Panc1 (cell line): ENCODE measurements around the gene DBH. TPM values are rescaled to one million over a fixed set of nuclear protein-coding genes. Genes with fewer than 3 reads are reported as not detected.

Source experiments
- ATAC-seq: fragments of 200-7000 bp; cut with Tn5 transposase; 2 replicates; pipeline ENCODE4 v1.9.1; 2020; ENCODE audit warnings: mild to moderate bottlenecking, moderate library complexity
- BruUV-seq: library from RNA; stranded (reverse); fragments of 400-500 nt; replicated peaks from 2 replicates; lab custom pipeline; 2021; lab: Mats Ljungman, UMichigan
- CTCF ChIA-PET: fragments of 300-600 bp; sonication (Branson Sonifier 250); formaldehyde crosslinking; loops from one replicate; lab custom pipeline; 2022; ENCODE audit warnings: antibody characterized with exemption; lab: Charles Lee
- POLR2A ChIA-PET: fragments of 300-600 bp; sonication (Branson Sonifier 250); formaldehyde crosslinking; loops from one replicate; lab custom pipeline; 2022; ENCODE audit warnings: antibody characterized with exemption; lab: Charles Lee
- DNase-seq: peaks from one replicate; pipeline ENCODE4 v3.0.0-alpha.2; 2010; ENCODE audit warnings: low read depth, low spot score
- H3K27ac ChIP-seq: 2 replicates; pipeline ENCODE4 v1.5.1; 2011; ENCODE audit warnings: mild to moderate bottlenecking, low read length, inconsistent platforms
- H3K27me3 ChIP-seq: fragments of 200-500 bp; sonication (Bioruptor generic); 2 replicates; pipeline ENCODE4 v1.6.0; 2014; ENCODE audit warnings: low read length, inconsistent platforms; ENCODE audit not compliant: control insufficient read depth, insufficient read depth
- H3K36me3 ChIP-seq: fragments of 200-500 bp; sonication (Bioruptor generic); 2 replicates; pipeline ENCODE4 v1.5.1; 2014; ENCODE audit warnings: inconsistent platforms, mild to moderate bottlenecking, low read length, moderate library complexity; ENCODE audit not compliant: control insufficient read depth, insufficient read depth
- H3K4me1 ChIP-seq: 2 replicates; pipeline ENCODE4 v1.5.1; 2011; ENCODE audit warnings: inconsistent platforms, mild to moderate bottlenecking, low read length, moderate library complexity; ENCODE audit not compliant: control insufficient read depth, insufficient read depth
- H3K4me3 ChIP-seq, 2 experiments: 2 replicates each; pipeline ENCODE4 v1.5.1; 2011 to 2012; ENCODE audit warnings: low read depth in 2 of 2, low read length in 2 of 2, mild to moderate bottlenecking in 2 of 2, inconsistent platforms in 1 of 2, moderate library complexity in 1 of 2
- H3K9me3 ChIP-seq: fragments of 200-500 bp; sonication (Bioruptor generic); 2 replicates; pipeline ENCODE4 v1.5.1; 2014; ENCODE audit warnings: low read depth, mild to moderate bottlenecking, inconsistent platforms, low read length, moderate library complexity; ENCODE audit not compliant: control insufficient read depth, insufficient read depth
- POLR2AphosphoS5 ChIP-seq: IDR thresholded peaks from 2 replicates; pipeline ENCODE4 v1.6.1; 2012; ENCODE audit warnings: mild to moderate bottlenecking, low read depth, low read length, moderate library complexity
- SIN3A ChIP-seq: IDR thresholded peaks from 2 replicates; pipeline ENCODE4 v1.6.1; 2012; ENCODE audit warnings: low read depth, mild to moderate bottlenecking, low read length, moderate library complexity, borderline replicate concordance; ENCODE audit not compliant: insufficient read depth
- TCF7L2 ChIP-seq: IDR thresholded peaks from 2 replicates; pipeline ENCODE4 v1.6.1; 2011; ENCODE audit warnings: mild to moderate bottlenecking, low read depth, low read length, inconsistent platforms
- in situ Hi-C: cut with HindIII; loops from 2 replicates; pipeline ENCODE4 v1.10.0; 2016; ENCODE audit warnings: low sequenced_read_pairs, low pct_unique_long_range_greater_than_20kb
- intact Hi-C: fragments of 100-400 bp; cut with micrococcal nuclease; formaldehyde crosslinking; loops from one replicate; pipeline ENCODE4 v1.10.0; 2022; ENCODE audit not compliant: unreplicated experiment
- total RNA-seq: library from RNA; stranded (reverse); gene quantifications from one replicate; pipeline ENCODE4 v1.2.1, GENCODE V29; 2021; ENCODE audit not compliant: unreplicated experiment
- TF ChIP-seq, protein P1 (sequence below): fragments of 450-650 bp; IDR thresholded peaks from 2 replicates; pipeline ENCODE4 v1.5.1; 2017; ENCODE audit warnings: mild to moderate bottlenecking
- TF ChIP-seq, protein P2 (sequence below), 2 experiments: IDR thresholded peaks; 2 replicates each; pipeline ENCODE4 v1.6.1; 2011 to 2012; ENCODE audit warnings: low read depth in 2 of 2, control low read depth in 1 of 2, low read length in 1 of 2, mild to moderate bottlenecking in 1 of 2, moderate library complexity in 1 of 2; ENCODE audit not compliant: insufficient read depth in 1 of 2

The DBH gene
- total RNA-seq, 1 experiment from 2014 or later: not detected

- ATAC-seq: no peak
- H3K27ac ChIP-seq: no peak overlapping the region
- no peak for DNase-seq
- H3K4me3 ChIP-seq: no peak overlapping the region
- in situ Hi-C loops: no loop called here
- no peaks in the 10 kb centered on the region; the same call in 1 of the 2 replicates for H3K9me3 ChIP-seq
- no peaks in the 10 kb centered on the region for H3K4me1 ChIP-seq
- ChIA-PET POLR2A (no interaction called here), CTCF (no interaction called here)
- no peaks in the 10 kb centered on the region for H3K36me3 ChIP-seq
- BruUV-seq: no TSS peak
- TF ChIP-seq SIN3A (no peak), POLR2AphosphoS5 (no peak), TCF7L2 (no peak)
- TF ChIP-seq, protein P1, sequence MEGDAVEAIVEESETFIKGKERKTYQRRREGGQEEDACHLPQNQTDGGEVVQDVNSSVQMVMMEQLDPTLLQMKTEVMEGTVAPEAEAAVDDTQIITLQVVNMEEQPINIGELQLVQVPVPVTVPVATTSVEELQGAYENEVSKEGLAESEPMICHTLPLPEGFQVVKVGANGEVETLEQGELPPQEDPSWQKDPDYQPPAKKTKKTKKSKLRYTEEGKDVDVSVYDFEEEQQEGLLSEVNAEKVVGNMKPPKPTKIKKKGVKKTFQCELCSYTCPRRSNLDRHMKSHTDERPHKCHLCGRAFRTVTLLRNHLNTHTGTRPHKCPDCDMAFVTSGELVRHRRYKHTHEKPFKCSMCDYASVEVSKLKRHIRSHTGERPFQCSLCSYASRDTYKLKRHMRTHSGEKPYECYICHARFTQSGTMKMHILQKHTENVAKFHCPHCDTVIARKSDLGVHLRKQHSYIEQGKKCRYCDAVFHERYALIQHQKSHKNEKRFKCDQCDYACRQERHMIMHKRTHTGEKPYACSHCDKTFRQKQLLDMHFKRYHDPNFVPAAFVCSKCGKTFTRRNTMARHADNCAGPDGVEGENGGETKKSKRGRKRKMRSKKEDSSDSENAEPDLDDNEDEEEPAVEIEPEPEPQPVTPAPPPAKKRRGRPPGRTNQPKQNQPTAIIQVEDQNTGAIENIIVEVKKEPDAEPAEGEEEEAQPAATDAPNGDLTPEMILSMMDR: no peak
- TF ChIP-seq, protein P2, sequence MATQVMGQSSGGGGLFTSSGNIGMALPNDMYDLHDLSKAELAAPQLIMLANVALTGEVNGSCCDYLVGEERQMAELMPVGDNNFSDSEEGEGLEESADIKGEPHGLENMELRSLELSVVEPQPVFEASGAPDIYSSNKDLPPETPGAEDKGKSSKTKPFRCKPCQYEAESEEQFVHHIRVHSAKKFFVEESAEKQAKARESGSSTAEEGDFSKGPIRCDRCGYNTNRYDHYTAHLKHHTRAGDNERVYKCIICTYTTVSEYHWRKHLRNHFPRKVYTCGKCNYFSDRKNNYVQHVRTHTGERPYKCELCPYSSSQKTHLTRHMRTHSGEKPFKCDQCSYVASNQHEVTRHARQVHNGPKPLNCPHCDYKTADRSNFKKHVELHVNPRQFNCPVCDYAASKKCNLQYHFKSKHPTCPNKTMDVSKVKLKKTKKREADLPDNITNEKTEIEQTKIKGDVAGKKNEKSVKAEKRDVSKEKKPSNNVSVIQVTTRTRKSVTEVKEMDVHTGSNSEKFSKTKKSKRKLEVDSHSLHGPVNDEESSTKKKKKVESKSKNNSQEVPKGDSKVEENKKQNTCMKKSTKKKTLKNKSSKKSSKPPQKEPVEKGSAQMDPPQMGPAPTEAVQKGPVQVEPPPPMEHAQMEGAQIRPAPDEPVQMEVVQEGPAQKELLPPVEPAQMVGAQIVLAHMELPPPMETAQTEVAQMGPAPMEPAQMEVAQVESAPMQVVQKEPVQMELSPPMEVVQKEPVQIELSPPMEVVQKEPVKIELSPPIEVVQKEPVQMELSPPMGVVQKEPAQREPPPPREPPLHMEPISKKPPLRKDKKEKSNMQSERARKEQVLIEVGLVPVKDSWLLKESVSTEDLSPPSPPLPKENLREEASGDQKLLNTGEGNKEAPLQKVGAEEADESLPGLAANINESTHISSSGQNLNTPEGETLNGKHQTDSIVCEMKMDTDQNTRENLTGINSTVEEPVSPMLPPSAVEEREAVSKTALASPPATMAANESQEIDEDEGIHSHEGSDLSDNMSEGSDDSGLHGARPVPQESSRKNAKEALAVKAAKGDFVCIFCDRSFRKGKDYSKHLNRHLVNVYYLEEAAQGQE (IDR thresholded peaks at IDR 0.05; ENCODE audit: insufficient read depth in 1 of 2, low read depth in 2 of 2, low read length in 1 of 2): no peak
- no peaks in the 10 kb centered on the region for H3K27me3 ChIP-seq
- intact Hi-C loops: no loop called here
These were observed 44.2 kb upstream of the DBH start for GRCh38 chr9:133591985-133592384.

- BruUV-seq: no TSS peak
- DNase-seq (no peak), ATAC-seq (no peak)
- H3K27ac ChIP-seq: no peak overlapping the region
- TF ChIP-seq, protein P1: no peak; the same call in 1 of the 2 replicates
- TF ChIP-seq TCF7L2 (no peak), SIN3A (no peak), POLR2AphosphoS5 (no peak)
- TF ChIP-seq, protein P2 (IDR thresholded peaks at IDR 0.05; ENCODE audit: insufficient read depth in 1 of 2, low read depth in 2 of 2, low read length in 1 of 2): no peak
- no peaks in the 10 kb centered on the region for H3K4me1 ChIP-seq
- H3K27me3 ChIP-seq: no peaks in the 10 kb centered on the region
- in situ Hi-C loops: no loop called here
- peaks cover 5% of the 10 kb centered on the region for H3K9me3 ChIP-seq
- H3K4me3 ChIP-seq: no peak overlapping the region
- intact Hi-C loops: no loop called here
- no peaks in the 10 kb centered on the region for H3K36me3 ChIP-seq
- CTCF ChIA-PET: interaction anchor here (0.6 kb wide), 1 partner anchor 9 kb away, joined by 3 read pairs; no protein-coding TSS in a partner anchor
- POLR2A ChIA-PET: no interaction called here
These were observed 43.3 kb upstream of the DBH start for GRCh38 chr9:133592731-133593409.
